ENCODE measurements around the gene CHSY1. TPM values are rescaled to one million over a fixed set of nuclear protein-coding genes. Genes with fewer than 3 reads are reported as not detected.
A peak's percentile ranks its signal among the peaks of the same experiment; 100 is the strongest.

The CHSY1 gene
- total and polyA plus RNA-seq, 2 of the 13 experiments (the other 11 are each of a cell fraction or from before 2014, with no cell fraction given), result 13.3 to 13.7 TPM

- peak; percentile 57; the same call in 1 of the 2 replicates for TF ChIP-seq GFI1 (CRISPR knock-in tag; IDR thresholded peaks at IDR 0.05; ENCODE audit: borderline replicate concordance)
- no peak for TF ChIP-seq USF2 (IDR thresholded peaks at IDR 0.05; ENCODE audit: low read depth, low read length)
- no peak for TF ChIP-seq USF2 (CRISPR knock-in tag; IDR thresholded peaks at IDR 0.05; ENCODE audit: borderline replicate concordance)
- no peak for TF ChIP-seq FIP1L1 (IDR thresholded peaks at IDR 0.05; ENCODE audit: borderline replicate concordance, insufficient read depth, low read depth, low read length)
- TF ChIP-seq ZNF253 (CRISPR knock-in tag; IDR thresholded peaks at IDR 0.05; ENCODE audit: borderline replicate concordance), result no peak
- TF ChIP-seq MXD4 (CRISPR knock-in tag; IDR thresholded peaks at IDR 0.05), result peak; percentile 83
- no peak for TF ChIP-seq POLR2AphosphoS5 (IDR thresholded peaks at IDR 0.05; ENCODE audit: low read depth, low read length)
- TF ChIP-seq IKZF1 (IDR thresholded peaks at IDR 0.05), result no peak
- no peak for TF ChIP-seq GTF2F1 (IDR thresholded peaks at IDR 0.05; ENCODE audit: low read length)
- TF ChIP-seq ZHX1 (CRISPR knock-in tag; IDR thresholded peaks at IDR 0.05; ENCODE audit: low read depth), result no peak
- no peak for TF ChIP-seq SP1 (IDR thresholded peaks at IDR 0.05)
- peak; percentile 90 for TF ChIP-seq SP1 (CRISPR knock-in tag; IDR thresholded peaks at IDR 0.05)
- TF ChIP-seq ZBTB7A (CRISPR knock-in tag; IDR thresholded peaks at IDR 0.05), result no peak
- no peak for TF ChIP-seq ATAD3A (CRISPR knock-in tag; IDR thresholded peaks at IDR 0.05)
- 0 out of 2 replicates have a peak, but pooled peaks have one; percentile 60 for TF ChIP-seq CERS6 (CRISPR knock-in tag; IDR thresholded peaks at IDR 0.05)
- TF ChIP-seq PHF21A (CRISPR knock-in tag; IDR thresholded peaks at IDR 0.05), result no peak
- TF ChIP-seq HINFP (CRISPR knock-in tag; IDR thresholded peaks at IDR 0.05; ENCODE audit: low read depth), result peak; percentile 95
- TF ChIP-seq ZNF160 (CRISPR knock-in tag; IDR thresholded peaks at IDR 0.05), result peak; percentile 66; the same call in 1 of the 2 replicates
- TF ChIP-seq ZNF747 (CRISPR knock-in tag; IDR thresholded peaks at IDR 0.05; ENCODE audit: borderline replicate concordance), result no peak
- TF ChIP-seq ISL2 (CRISPR knock-in tag; IDR thresholded peaks at IDR 0.05), result peak; percentile 54
- TF ChIP-seq ZMYM3 (CRISPR knock-in tag; IDR thresholded peaks at IDR 0.05), result no peak
- TF ChIP-seq ZBTB37 (CRISPR knock-in tag; IDR thresholded peaks at IDR 0.05), result no peak
Observed at GRCh38 chr15:101277038-101277822, 25.4 kb upstream of the CHSY1 start, which contains the start of gene SELENOS (continued).

Measured in HepG2 (cell line).